Left lung (tissue), 10 donors: ENCODE data around the gene BASP1. TPM values are rescaled to one million over a fixed set of nuclear protein-coding genes. Genes with fewer than 3 reads are reported as not detected.

Source experiments
- ATAC-seq: fragments of 200-7000 bp; cut with Tn5 transposase; one replicate; pipeline ENCODE4 v1.9.1; 2020; ENCODE audit warnings: moderate library complexity
- DNase-seq, 4 donors: peaks; one replicate each; pipeline ENCODE4 v3.0.0-alpha.2; 2013 to 2020
- H3K27ac ChIP-seq, 2 donors: fragments of 200-600 bp; sonication (generic) in 1 of 2; one replicate each; pipeline versions ENCODE4 v1.5.0 to v1.8.0; 2020 to 2021
- H3K27me3 ChIP-seq, 2 donors: fragments of 200-600 bp; sonication (generic) in 1 of 2; one replicate each; pipeline versions ENCODE4 v1.5.0 to v1.8.0; 2020 to 2021
- H3K36me3 ChIP-seq, 2 donors: fragments of 200-600 bp; sonication (generic) in 1 of 2; one replicate each; pipeline versions ENCODE4 v1.5.0 to v1.8.0; 2020 to 2021
- H3K4me1 ChIP-seq, 2 donors: fragments of 200-600 bp; one replicate each; pipeline ENCODE4 v1.8.0; 2021
- H3K4me3 ChIP-seq, 2 donors: fragments of 200-600 bp; sonication (generic) in 1 of 2; one replicate each; pipeline versions ENCODE4 v1.5.0 to v1.8.0; 2020 to 2021; ENCODE audit warnings: mild to moderate bottlenecking in 1 of 2
- H3K9me3 ChIP-seq, 2 donors: fragments of 200-600 bp; sonication (generic) in 1 of 2; one replicate each; pipeline versions ENCODE4 v1.5.0 to v1.8.0; 2020 to 2021
- CTCF ChIP-seq, 2 donors: fragments of 200-600 bp; sonication (generic) in 1 of 2; IDR thresholded peaks; one replicate each; pipeline versions ENCODE4 v1.5.0 to v1.8.0; 2021; ENCODE audit warnings: antibody characterized with exemption in 2 of 2
- intact Hi-C, 2 donors: fragments of 100-400 bp; cut with DNase I; formaldehyde crosslinking; loops; one replicate each; pipeline versions ENCODE4 v1.11.2 to v1.14.2; 2022
- polyA plus RNA-seq, 6 donors: library from polyadenylated mRNA; unstranded; fragments of 120-200 nt; gene quantifications; one replicate each; pipeline ENCODE4 v1.2.1, GENCODE V29; 2013; ENCODE audit not compliant: insufficient read length in 6 of 6
- total RNA-seq, 2 donors: library from RNA; stranded (reverse); fragmentation: NEBNext Ultra II Directional; extraction: Animal tissue kit (Norgen Biotek cat#: 25700); gene quantifications; one replicate each; pipeline ENCODE4 v1.2.1, GENCODE V29; 2021
- donor health status: DM: no; HTN: yes; CAD: no.
- donor health status: DM: no; HTN: no; CAD: no.

BASP1 gene
- total and polyA plus RNA-seq, 8 donors: 22.9 to 63.2 (median 42.8) TPM

GRCh38 chr5:17185773-17186172 lies 31.7 kb upstream of the BASP1 start:
- Histone ChIP-seq H3K27me3 (no peaks in the 10 kb centered on the region), H3K4me3 (no peak overlapping the region), H3K36me3 (no peaks in the 10 kb centered on the region), H3K27ac (peak overlapping the region; percentile 34 to 65), H3K9me3 (no peaks in the 10 kb centered on the region), H3K4me1 (peaks cover 16 to 17% of the 10 kb centered on the region in 2 donors)
- intact Hi-C loops: loop anchor here in 1 of 2 donors (10.0 kb wide), 1 partner anchor 401 kb away; no protein-coding TSS in a partner anchor
- ATAC-seq: peak; percentile 22
- DNase-seq: peak in 3 of 4 donors; percentile 47 to 90 (median 81)
- TF ChIP-seq CTCF (IDR thresholded peaks at IDR 0.05): no peak

DNA sequence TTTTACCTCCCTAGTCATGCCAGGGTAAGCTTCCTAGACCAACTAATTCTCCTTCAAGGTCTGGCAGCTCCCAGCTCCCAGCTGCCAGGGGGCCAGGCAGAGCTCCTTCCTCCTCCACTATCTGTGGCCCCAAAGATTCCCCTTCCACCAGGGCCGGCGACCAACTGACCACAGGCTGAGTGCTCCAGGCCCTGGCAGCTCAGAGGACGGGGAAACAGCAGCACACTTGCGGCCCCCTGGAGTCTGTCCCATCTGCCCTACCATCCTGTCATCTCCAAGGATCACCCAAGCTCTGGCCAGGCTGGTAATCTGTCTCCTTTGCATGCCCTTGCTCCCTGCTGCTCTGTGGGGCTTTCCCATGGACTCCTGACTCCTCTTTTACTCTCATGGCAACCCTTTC lies 31.2 kb upstream of the BASP1 start:
- ATAC-seq: no peak
- intact Hi-C loops: loop anchor here in 1 of 2 donors (10.0 kb wide), 1 partner anchor 401 kb away; no protein-coding TSS in a partner anchor
- peak overlapping the region; percentile 34 to 65 for H3K27ac ChIP-seq

DNA sequence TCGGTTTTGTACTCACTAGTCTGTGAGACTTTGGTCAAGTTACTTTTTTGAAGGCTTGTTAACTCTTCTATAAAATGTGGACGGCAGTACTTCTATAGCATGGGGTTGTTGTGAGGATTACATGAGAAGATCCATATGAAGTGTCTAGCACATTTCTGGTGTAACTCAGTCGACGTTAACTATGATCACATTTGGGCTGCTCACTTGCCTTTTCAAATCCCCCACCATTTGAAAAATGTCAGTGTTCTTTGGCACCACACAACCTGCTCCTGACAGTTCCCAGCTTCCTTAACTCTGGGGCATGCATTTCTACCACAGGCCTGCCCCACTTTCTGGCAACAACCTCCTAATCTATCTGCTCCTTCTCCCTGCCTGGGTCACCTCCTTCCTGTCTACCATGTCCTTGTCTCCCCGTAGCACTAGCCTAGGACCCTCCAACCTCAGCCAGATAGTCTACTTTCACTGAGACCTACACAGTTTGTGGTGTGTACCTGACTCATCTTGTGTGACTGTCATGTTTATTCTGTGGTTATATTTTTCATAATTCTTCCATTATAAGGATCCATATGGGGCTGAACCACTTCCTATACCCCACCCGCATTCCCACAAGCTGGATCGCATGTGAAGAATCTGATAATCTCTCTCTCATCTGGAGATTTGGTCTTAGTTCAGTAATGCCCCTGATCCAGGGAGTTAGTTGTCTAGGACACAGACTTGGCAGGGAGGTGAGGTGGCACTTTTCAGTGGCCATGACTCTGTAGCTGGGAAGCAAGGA lies 30.2 kb upstream of the BASP1 start:
- no peaks in the 10 kb centered on the region for H3K36me3 ChIP-seq
- ATAC-seq (no peak), DNase-seq (no peak)
- H3K27me3 ChIP-seq: no peaks in the 10 kb centered on the region
- no peaks in the 10 kb centered on the region for H3K9me3 ChIP-seq
- H3K27ac ChIP-seq: peak overlapping the region in 1 of 2 donors; percentile 28
- no peak overlapping the region for H3K4me3 ChIP-seq
- no peak for TF ChIP-seq CTCF (IDR thresholded peaks at IDR 0.05)
- peaks cover 16 to 17% of the 10 kb centered on the region in 2 donors for H3K4me1 ChIP-seq
- intact Hi-C loops: loop anchor here in 1 of 2 donors (10.0 kb wide), 1 partner anchor 402 kb away; no protein-coding TSS in a partner anchor

More for the DNA sequence above, 31.2 kb upstream of the BASP1 start:
- no peaks in the 10 kb centered on the region for H3K36me3 ChIP-seq
- no peak for DNase-seq
- H3K4me1 ChIP-seq: peaks cover 16 to 17% of the 10 kb centered on the region in 2 donors
- no peak for TF ChIP-seq CTCF (IDR thresholded peaks at IDR 0.05)
- H3K27me3 ChIP-seq: no peaks in the 10 kb centered on the region
- no peaks in the 10 kb centered on the region for H3K9me3 ChIP-seq
- no peak overlapping the region for H3K4me3 ChIP-seq

DNA sequence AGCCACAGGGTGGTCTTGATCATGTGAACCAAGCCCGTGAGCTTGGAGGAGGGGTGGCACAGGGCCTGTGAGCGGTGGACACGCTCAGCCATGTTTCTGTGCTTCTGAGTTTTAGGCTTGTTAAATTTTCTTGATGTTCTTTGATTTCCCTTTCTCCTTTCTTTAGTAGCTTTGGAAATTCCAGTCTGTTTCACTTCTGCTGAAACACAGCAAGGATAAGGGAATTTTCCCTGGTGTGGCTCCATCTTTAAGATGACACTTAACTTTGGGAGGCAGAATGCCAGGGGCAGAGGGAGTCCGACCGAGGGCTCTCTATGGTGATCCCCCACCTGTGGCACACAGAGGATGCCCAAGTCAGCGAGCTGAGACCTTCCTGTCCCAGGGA lies 29.7 kb upstream of the BASP1 start:
- no peak for ATAC-seq
- intact Hi-C loops: loop anchor here (2.0 to 10.0 kb wide), 2 partner anchors 253 to 403 kb away; no protein-coding TSS in a partner anchor

More for the DNA sequence above, 29.7 kb upstream of the BASP1 start:
- Histone ChIP-seq H3K9me3 (no peaks in the 10 kb centered on the region), H3K36me3 (no peaks in the 10 kb centered on the region), H3K27ac (peak overlapping the region in 1 of 2 donors; percentile 28), H3K27me3 (no peaks in the 10 kb centered on the region), H3K4me1 (peaks cover 16 to 17% of the 10 kb centered on the region in 2 donors), H3K4me3 (no peak overlapping the region)
- DNase-seq: no peak
- TF ChIP-seq CTCF (IDR thresholded peaks at IDR 0.05): no peak
